Measurements from ENCODE around the gene FAM98A. TPM values are rescaled to one million over a fixed set of nuclear protein-coding genes. Genes with fewer than 3 reads are reported as not detected.

Gene FAM98A
- total and polyA plus RNA-seq, 2 of the 4 experiments (the other 2 are of a cell fraction): 113 to 131 TPM

- Histone ChIP-seq H3K23ac (ENCODE audit: low read depth, low read length) (no peak overlapping the region), H3K4ac (ENCODE audit: low read depth, low read length) (no peak overlapping the region), H4K91ac (ENCODE audit: insufficient read depth, low read depth, low read length) (no peak overlapping the region), H2AK5ac (ENCODE audit: low read depth, low read length) (no peak overlapping the region), H2BK20ac (ENCODE audit: low read depth, low read length) (no peak overlapping the region), H2AFZ (replicated peaks; ENCODE audit: low read length, poor library complexity) (no peak overlapping the region), H3K4me2 (ENCODE audit: low read depth, low read length) (no peak overlapping the region), H3K27me3 (ENCODE audit: control insufficient read depth, insufficient read depth, low read length) (no peaks in the 10 kb centered on the region), H2BK5ac (ENCODE audit: low read depth, low read length, poor library complexity, severe bottlenecking) (no peak overlapping the region), H3K18ac (ENCODE audit: low read depth, low read length) (no peak overlapping the region), H4K8ac (ENCODE audit: low read depth in 2 of 2, low read length in 2 of 2) (no peak overlapping the region), H3K9me1 (ENCODE audit: insufficient read depth, low read length) (peaks cover 6% of the 10 kb centered on the region; the same call in 1 of the 2 replicates), H4K5ac (ENCODE audit: low read depth, low read length) (no peak overlapping the region), H3K79me1 (ENCODE audit: low read depth in 1 of 2, low read length in 2 of 2) (peaks cover 24 to 53% of the 10 kb centered on the region in 2 experiments), H2AK9ac (replicated peaks; ENCODE audit: low read depth, low read length, poor library complexity) (no peak overlapping the region), H4K20me1 (ENCODE audit: insufficient read depth, low read length) (peaks cover 14% of the 10 kb centered on the region; the same call in 1 of the 2 replicates), H3K9me3 (ENCODE audit: control insufficient read depth, insufficient read depth, low read length) (no peaks in the 10 kb centered on the region), H3K9ac (ENCODE audit: low read depth, low read length) (no peak overlapping the region), H3K4me1 (ENCODE audit: control insufficient read depth, insufficient read depth, low read length) (peaks cover 3% of the 10 kb centered on the region; the same call in 1 of the 2 replicates), H3K14ac (replicated peaks; ENCODE audit: low read depth, low read length) (no peak overlapping the region), H3K56ac (ENCODE audit: extremely low read depth, insufficient read depth, low read length) (no peak overlapping the region), H2BK120ac (ENCODE audit: low read depth, low read length) (no peak overlapping the region), H2BK15ac (ENCODE audit: low read depth, low read length) (no peak overlapping the region), H3K27ac (ENCODE audit: insufficient read depth, low read length) (no peak overlapping the region), H3K4me3 (ENCODE audit: insufficient read depth, low read depth, low read length) (no peak overlapping the region), H3K36me3 (ENCODE audit: control insufficient read depth, insufficient read depth, low read length) (peaks cover 22% of the 10 kb centered on the region)
- intact Hi-C loops (cut with micrococcal nuclease): no loop called here
- dilution Hi-C loops (cut with HindIII; ENCODE audit: low sequenced_read_pairs, unreplicated experiment): no loop called here
- no peak for DNase-seq
- ChIA-PET CTCF (interaction anchor here (1.0 kb wide), 1 partner anchor 820 kb away, joined by 3 read pairs; no protein-coding TSS in a partner anchor), POLR2A (ENCODE audit: unreplicated experiment) (no interaction called here)
- no CpG with 5 or more reads among the region's 3 CpGs for WGBS, 2 experiments (ENCODE audit: extremely low coverage in 2 of 2, insufficient read length in 1 of 2)
- no peak for TF ChIP-seq RAD21 (IDR thresholded peaks at IDR 0.05; ENCODE audit: low read length)
- no peak for TF ChIP-seq MAZ (IDR thresholded peaks at IDR 0.05; ENCODE audit: borderline replicate concordance, low read depth, low read length)
- no peak for TF ChIP-seq CTCF (conservative IDR thresholded peaks at IDR 0.05; ENCODE audit: low read depth, low read length)
- TF ChIP-seq, protein P1, sequence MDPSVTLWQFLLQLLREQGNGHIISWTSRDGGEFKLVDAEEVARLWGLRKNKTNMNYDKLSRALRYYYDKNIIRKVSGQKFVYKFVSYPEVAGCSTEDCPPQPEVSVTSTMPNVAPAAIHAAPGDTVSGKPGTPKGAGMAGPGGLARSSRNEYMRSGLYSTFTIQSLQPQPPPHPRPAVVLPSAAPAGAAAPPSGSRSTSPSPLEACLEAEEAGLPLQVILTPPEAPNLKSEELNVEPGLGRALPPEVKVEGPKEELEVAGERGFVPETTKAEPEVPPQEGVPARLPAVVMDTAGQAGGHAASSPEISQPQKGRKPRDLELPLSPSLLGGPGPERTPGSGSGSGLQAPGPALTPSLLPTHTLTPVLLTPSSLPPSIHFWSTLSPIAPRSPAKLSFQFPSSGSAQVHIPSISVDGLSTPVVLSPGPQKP (IDR thresholded peaks at IDR 0.05; ENCODE audit: borderline replicate concordance, low read depth, low read length): no peak
- TF ChIP-seq RFX5 (IDR thresholded peaks at IDR 0.05; ENCODE audit: low read depth, low read length): no peak
- TF ChIP-seq USF2 (IDR thresholded peaks at IDR 0.05; ENCODE audit: low read depth, low read length): no peak
- no peak for TF ChIP-seq MXI1 (IDR thresholded peaks at IDR 0.05; ENCODE audit: borderline replicate concordance, low read depth, low read length)
- TF ChIP-seq CHD1 (IDR thresholded peaks at IDR 0.05; ENCODE audit: low read depth, low read length): no peak
- TF ChIP-seq BHLHE40 (IDR thresholded peaks at IDR 0.05; ENCODE audit: low read depth, low read length): no peak
- TF ChIP-seq FOS (IDR thresholded peaks at IDR 0.05; ENCODE audit: low read depth, low read length): no peak
- no peak for TF ChIP-seq SMC3 (IDR thresholded peaks at IDR 0.05; ENCODE audit: low read depth, low read length)
- TF ChIP-seq CEBPB (IDR thresholded peaks at IDR 0.05; ENCODE audit: low read depth, low read length): no peak
- TF ChIP-seq RCOR1 (IDR thresholded peaks at IDR 0.05; ENCODE audit: insufficient replicate concordance, low read length): no peak
- no peak for ATAC-seq (ENCODE audit: low read depth)
- in situ Hi-C loops (cut with MboI; ENCODE audit: low sequenced_read_pairs): no loop called here
- no TSS peak for BruUV-seq (replicated peaks)
Observed at GRCh38 chr2:33595385-33595784, 3.7 kb downstream of the FAM98A start.

Measured in IMR-90 (cell line).